Activated CD4-positive, alpha-beta T cell treated with anti-CD3 and anti-CD28 coated beads for 36 hours (primary cell): Measurements from ENCODE around the gene LCNL1. TPM values are rescaled to one million over a fixed set of nuclear protein-coding genes. Genes with fewer than 3 reads are reported as not detected.
"Not testable (repeated sequence)": the region's sequence is repeated elsewhere in the genome, so short reads cannot be mapped to it uniquely, and the experiment has no call there.

Experiments used
- ATAC-seq: fragments of 200-7000 bp; cut with Tn5 transposase; one replicate; pipeline ENCODE4 v1.10.0; 2021; ENCODE audit warnings: mild to moderate bottlenecking, moderate library complexity
- CTCF ChIA-PET: fragments of 350-600 bp; sonication (Branson Sonifier 250); formaldehyde crosslinking; loops from one replicate; lab custom pipeline; 2021; ENCODE audit warnings: antibody characterized with exemption; lab: Charles Lee
- POLR2A ChIA-PET: fragments of 350-600 bp; sonication (Branson Sonifier 250); formaldehyde crosslinking; loops from one replicate; lab custom pipeline; 2021; ENCODE audit warnings: antibody characterized with exemption, inconsistent platforms; lab: Charles Lee
- DNase-seq: peaks from one replicate; pipeline ENCODE4 v3.0.0-alpha.2; 2020
- H3K27ac Mint-ChIP-seq: one replicate; pipeline ENCODE4 v1.8.0; 2021; ENCODE audit warnings: mixed read lengths
- H3K27me3 Mint-ChIP-seq: one replicate; pipeline ENCODE4 v1.8.0; 2021; ENCODE audit warnings: mixed read lengths
- H3K36me3 Mint-ChIP-seq: one replicate; pipeline ENCODE4 v1.8.0; 2021; ENCODE audit warnings: low read depth, mixed read lengths
- H3K4me1 Mint-ChIP-seq: one replicate; pipeline ENCODE4 v1.8.0; 2021; ENCODE audit warnings: mixed read lengths
- H3K4me3 Mint-ChIP-seq: one replicate; pipeline ENCODE4 v1.8.0; 2021; ENCODE audit warnings: mild to moderate bottlenecking, moderate library complexity, mixed read lengths
- H3K9me3 Mint-ChIP-seq: one replicate; pipeline ENCODE4 v1.8.0; 2021; ENCODE audit warnings: low read depth, mixed read lengths
- intact Hi-C, 2 experiments: fragments of 100-400 bp; cut with DNase I in 1 of 2; cut with micrococcal nuclease in 1 of 2; formaldehyde crosslinking; loops; one replicate each; pipeline versions ENCODE4 v1.14.2 to v1.15.1; 2022 to 2024; cut with DNase I, micrococcal nuclease
- total RNA-seq, 2 experiments: library from RNA; stranded (reverse); gene quantifications; one replicate each; pipeline ENCODE4 v1.2.3, GENCODE V29; 2021

Gene LCNL1
- total RNA-seq, 2 experiments from 2014 or later: not detected

- ATAC-seq (no peak), DNase-seq (peak; percentile 50)
- Mint-ChIP-seq H3K36me3 (peaks cover 10% of the 10 kb centered on the region), H3K4me1 (peaks cover 35% of the 10 kb centered on the region), H3K4me3 (no peak within 1 kb of the TSS), H3K9me3 (no peaks in the 10 kb centered on the region), H3K27me3 (peaks cover 6% of the 10 kb centered on the region), H3K27ac (no peak within 1 kb of the TSS)
- intact Hi-C loops: no loop called here
- ChIA-PET POLR2A (interaction anchor here (0.6 kb wide), 1 partner anchor 8 kb away, joined by 5 read pairs; no protein-coding TSS in a partner anchor), CTCF (interaction anchor here (0.6 to 1.2 kb wide), 6 partner anchors 12 to 426 kb away, joined by 3 to 5 read pairs (median 4); partner anchors contain the start of genes EXD3 and NPDC1)
These were observed 13.8 kb downstream of the LCNL1 start, which contains the start of gene CLIC3 for GRCh38 chr9:136996361-136997292. TSS of gene CLIC3 (minus strand) at chr9:136996568. CDS start at chr9:136996543, 25 bp downstream.

- Mint-ChIP-seq H3K4me3 (no peak overlapping the region), H3K27me3 (peaks cover 6% of the 10 kb centered on the region), H3K9me3 (no peaks in the 10 kb centered on the region), H3K27ac (no peak overlapping the region), H3K36me3 (peaks cover 10% of the 10 kb centered on the region), H3K4me1 (peaks cover 34% of the 10 kb centered on the region)
- CTCF ChIA-PET: interaction anchor here (0.7 kb wide), 1 partner anchor 21 kb away, joined by 3 read pairs; no protein-coding TSS in a partner anchor
- POLR2A ChIA-PET: no interaction called here
- ATAC-seq (no peak), DNase-seq (no peak)
- intact Hi-C loops: no loop called here
These were observed 14.6 kb downstream of the LCNL1 start for GRCh38 chr9:136997371-136997770.

GRCh38 chr9:136997830-136998234 lies 15.0 kb downstream of the LCNL1 start:
- CTCF ChIA-PET: interaction anchor here (0.7 kb wide), 1 partner anchor 22 kb away, joined by 3 read pairs; no protein-coding TSS in a partner anchor
- peaks cover 6% of the 10 kb centered on the region for H3K27me3 Mint-ChIP-seq
- H3K4me3 Mint-ChIP-seq: no peak overlapping the region
- no peaks in the 10 kb centered on the region for H3K9me3 Mint-ChIP-seq
- ATAC-seq (no peak), DNase-seq (no peak)
- intact Hi-C loops: no loop called here
- H3K4me1 Mint-ChIP-seq: peaks cover 34% of the 10 kb centered on the region
- H3K36me3 Mint-ChIP-seq: peaks cover 10% of the 10 kb centered on the region
- no peak overlapping the region for H3K27ac Mint-ChIP-seq
- POLR2A ChIA-PET: no interaction called here

- ATAC-seq (peak; percentile 75), DNase-seq (peak; percentile 58)
- CTCF ChIA-PET: interaction anchor here (0.5 kb wide), 1 partner anchor 66 kb away, joined by 4 read pairs; no protein-coding TSS in a partner anchor
- Mint-ChIP-seq H3K36me3 (no peaks in the 10 kb centered on the region), H3K27ac (no peak overlapping the region), H3K4me1 (peaks cover 25% of the 10 kb centered on the region), H3K9me3 (no peaks in the 10 kb centered on the region), H3K27me3 (peaks cover 6% of the 10 kb centered on the region), H3K4me3 (no peak overlapping the region)
- POLR2A ChIA-PET: interaction anchor here (1.1 kb wide), 1 partner anchor 34 kb away, joined by 4 read pairs; no protein-coding TSS in a partner anchor
- intact Hi-C loops: no loop called here
These were observed 17.6 kb downstream of the LCNL1 start for GRCh38 chr9:137000177-137000930.

GRCh38 chr9:137001857-137002645 lies 19.3 kb downstream of the LCNL1 start:
- intact Hi-C loops: no loop called here
- H3K27me3 Mint-ChIP-seq: peaks cover 6% of the 10 kb centered on the region
- no peaks in the 10 kb centered on the region for H3K36me3 Mint-ChIP-seq
- no peak overlapping the region for H3K4me3 Mint-ChIP-seq
- ATAC-seq (no peak), DNase-seq (no peak)
- POLR2A ChIA-PET: no interaction called here
- H3K27ac Mint-ChIP-seq: no peak overlapping the region
- CTCF ChIA-PET: interaction anchor here (0.9 to 1.2 kb wide), 2 partner anchors 33 to 62 kb away, joined by 3 to 12 read pairs; no protein-coding TSS in a partner anchor
- H3K9me3 Mint-ChIP-seq: no peaks in the 10 kb centered on the region
- H3K4me1 Mint-ChIP-seq: peaks cover 16% of the 10 kb centered on the region

GRCh38 chr9:137002646-137003041 lies 19.9 kb downstream of the LCNL1 start:
- Mint-ChIP-seq H3K4me3 (no peak overlapping the region), H3K27ac (no peak overlapping the region), H3K9me3 (no peaks in the 10 kb centered on the region), H3K4me1 (peaks cover 14% of the 10 kb centered on the region), H3K36me3 (no peaks in the 10 kb centered on the region), H3K27me3 (peaks cover 3% of the 10 kb centered on the region)
- ATAC-seq: no peak
- ChIA-PET CTCF (interaction anchor here (0.9 to 1.2 kb wide), 2 partner anchors 32 to 61 kb away, joined by 3 to 12 read pairs; no protein-coding TSS in a partner anchor), POLR2A (no interaction called here)
- intact Hi-C loops: no loop called here
- no peak for DNase-seq

- ATAC-seq, CTCF ChIA-PET, H3K27ac Mint-ChIP-seq, H3K4me1 Mint-ChIP-seq, DNase-seq, H3K27me3 Mint-ChIP-seq, H3K36me3 Mint-ChIP-seq, POLR2A ChIA-PET, intact Hi-C loops, H3K9me3 Mint-ChIP-seq, H3K4me3 Mint-ChIP-seq: not testable (repeated sequence)
These were observed 21.5 kb downstream of the LCNL1 start for GRCh38 chr9:137004285-137004684.

GRCh38 chr9:137006116-137007003 lies 23.6 kb downstream of the LCNL1 start:
- H3K27me3 Mint-ChIP-seq: no peaks in the 10 kb centered on the region
- ATAC-seq (no peak), DNase-seq (no peak)
- H3K4me1 Mint-ChIP-seq: no peaks in the 10 kb centered on the region
- H3K9me3 Mint-ChIP-seq: no peaks in the 10 kb centered on the region
- intact Hi-C loops: no loop called here
- no peaks in the 10 kb centered on the region for H3K36me3 Mint-ChIP-seq
- ChIA-PET CTCF (no interaction called here), POLR2A (no interaction called here)
- H3K4me3 Mint-ChIP-seq: no peak overlapping the region
- no peak overlapping the region for H3K27ac Mint-ChIP-seq

- no peak for ATAC-seq
- no peak overlapping the region for H3K4me3 Mint-ChIP-seq
- H3K27me3 Mint-ChIP-seq: no peaks in the 10 kb centered on the region
- no peaks in the 10 kb centered on the region for H3K4me1 Mint-ChIP-seq
- CTCF ChIA-PET: no interaction called here
- H3K9me3 Mint-ChIP-seq: no peaks in the 10 kb centered on the region
- POLR2A ChIA-PET: no interaction called here
- DNase-seq: no peak
- H3K36me3 Mint-ChIP-seq: no peaks in the 10 kb centered on the region
- intact Hi-C loops: no loop called here
- H3K27ac Mint-ChIP-seq: no peak overlapping the region
These were observed 24.5 kb downstream of the LCNL1 start for GRCh38 chr9:137007108-137007815.
